GM19238 (cell line): Measurements from ENCODE around the gene ADAMTS3.
"Not testable (repeated sequence)": the region's sequence is repeated elsewhere in the genome, so short reads cannot be mapped to it uniquely, and the experiment has no call there.

ENCODE experiments used
- DNase-seq: peaks from one replicate; pipeline ENCODE4 v3.0.0; 2011; ENCODE audit warnings: low spot score; ENCODE audit not compliant: insufficient read length

The ADAMTS3 gene

GRCh38 chr4:72473434-72473900 is 95.6 kb downstream of the ADAMTS3 start:
- no peak for DNase-seq

DNA sequence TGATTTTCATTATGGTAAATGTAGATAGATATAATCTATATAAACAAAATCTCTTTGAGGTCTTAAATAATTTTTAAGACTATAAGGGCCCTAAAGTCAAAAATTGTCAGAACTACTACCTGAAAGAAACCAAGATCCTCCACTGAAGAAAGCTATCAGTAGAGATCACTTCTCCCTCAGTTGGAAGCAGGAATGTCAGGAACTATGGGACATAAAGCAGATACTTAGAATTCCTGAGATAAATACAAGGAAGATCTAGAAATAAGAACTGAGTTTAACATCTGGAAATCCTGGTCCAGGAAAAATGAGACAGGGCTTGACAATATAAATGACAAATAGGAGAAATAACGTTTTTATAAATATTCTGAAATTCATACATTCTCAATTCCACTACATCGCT is 97.2 kb downstream of the ADAMTS3 start:
- no peak for DNase-seq

DNA sequence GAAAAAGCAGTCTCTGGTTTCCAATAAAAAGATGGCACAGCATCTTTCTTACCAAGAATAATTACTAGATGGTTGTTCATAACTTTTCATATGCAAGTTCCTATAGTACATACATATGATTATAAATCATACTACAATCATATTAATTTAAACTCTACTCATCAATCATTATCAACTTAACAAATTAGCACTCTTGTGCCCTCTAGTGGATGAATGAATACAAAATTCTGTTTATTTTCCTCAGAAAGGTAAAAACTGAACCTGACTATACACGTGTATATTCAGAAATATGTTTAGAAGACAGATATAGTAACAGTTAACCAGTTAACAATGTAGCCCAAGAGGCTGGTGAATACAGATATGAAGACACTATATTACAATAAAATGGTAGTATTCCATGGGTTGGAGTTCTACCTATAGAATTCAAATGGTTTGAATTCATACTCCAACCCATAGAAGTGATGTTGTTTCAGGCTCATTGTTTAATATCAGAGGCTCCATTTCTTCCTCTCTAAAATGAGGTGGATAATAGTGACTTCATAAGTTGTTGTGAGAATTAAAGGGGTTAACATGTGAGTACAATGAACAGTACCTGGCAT is 100.0 kb downstream of the ADAMTS3 start:
- DNase-seq: no peak

- no peak for DNase-seq
These were observed 101.4 kb downstream of the ADAMTS3 start for GRCh38 chr4:72467633-72468032.

DNA sequence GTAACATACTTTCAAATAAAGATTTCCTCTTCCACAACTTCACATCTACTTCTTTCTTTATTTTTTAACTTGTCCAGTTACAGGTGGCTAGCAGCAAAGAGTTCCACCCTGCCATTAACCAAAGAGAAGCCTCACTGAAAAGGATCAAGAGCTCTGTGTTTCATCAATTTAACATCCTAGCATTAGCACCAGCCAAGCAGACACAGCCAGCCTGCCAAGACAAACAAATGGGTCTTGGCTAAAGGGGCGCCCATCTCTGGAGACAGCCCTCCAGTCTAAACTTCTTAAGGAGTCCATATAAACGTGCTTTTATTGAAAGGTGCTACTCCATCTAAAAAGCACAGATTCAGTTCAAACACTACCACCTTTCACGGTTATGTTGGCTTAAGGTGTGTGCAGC is 105.3 kb downstream of the ADAMTS3 start:
- no peak for DNase-seq

DNA sequence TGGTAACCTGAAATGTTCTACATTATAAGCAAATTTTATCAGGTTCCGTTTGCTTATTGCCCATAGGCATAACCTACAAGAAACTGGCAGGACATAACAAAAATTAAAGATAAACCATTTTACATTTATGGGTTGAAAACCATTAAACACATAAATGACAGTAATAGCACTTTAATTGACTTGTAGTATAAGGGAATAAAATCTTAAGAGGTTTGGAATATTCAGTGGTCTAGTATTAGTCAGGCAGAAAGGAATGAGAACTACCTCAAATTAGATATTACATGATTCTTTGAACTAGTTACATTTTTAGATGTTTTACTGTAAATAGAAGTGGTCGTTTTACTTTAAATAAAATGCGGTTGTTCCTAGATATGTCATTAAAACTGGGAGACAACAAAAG is 111.9 kb downstream of the ADAMTS3 start:
- DNase-seq: no peak

DNA sequence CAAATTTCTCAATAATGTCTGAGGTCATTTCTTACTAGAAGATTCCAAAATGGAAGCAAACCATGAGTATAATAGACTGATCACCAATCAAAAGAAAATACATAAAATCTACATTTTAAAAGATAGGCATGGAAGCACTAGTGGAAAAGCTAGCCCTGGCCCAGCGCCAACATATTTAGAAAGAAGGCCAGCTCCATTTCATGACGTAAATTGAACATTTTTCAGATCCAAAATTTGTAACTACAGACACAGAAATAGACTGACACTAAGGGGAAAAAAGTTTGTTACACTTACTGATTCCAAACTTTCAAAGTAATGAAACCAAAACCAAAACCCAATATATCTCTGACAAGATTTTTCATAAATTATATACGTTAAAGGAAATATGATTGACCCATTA is 117.7 kb downstream of the ADAMTS3 start:
- DNase-seq: no peak

DNA sequence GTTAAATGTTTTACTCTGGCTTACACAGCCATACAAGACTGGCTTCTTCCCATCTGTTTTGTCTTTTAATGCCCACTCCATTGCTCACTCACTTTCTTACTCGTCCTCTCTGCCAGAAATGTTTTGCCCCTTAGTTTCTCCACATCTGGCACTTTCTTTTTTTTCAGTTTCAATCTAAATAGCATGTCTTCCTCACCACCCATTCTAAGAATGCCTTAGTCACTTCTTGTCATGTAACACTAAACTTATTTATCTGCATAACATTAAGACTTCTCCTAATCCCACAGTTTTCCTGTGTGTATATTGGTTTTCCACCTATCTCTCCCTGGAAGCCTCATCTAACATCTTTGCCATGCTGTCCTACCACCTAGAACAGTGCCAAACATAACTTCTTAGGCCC is 119.3 kb downstream of the ADAMTS3 start:
- DNase-seq: no peak

DNA sequence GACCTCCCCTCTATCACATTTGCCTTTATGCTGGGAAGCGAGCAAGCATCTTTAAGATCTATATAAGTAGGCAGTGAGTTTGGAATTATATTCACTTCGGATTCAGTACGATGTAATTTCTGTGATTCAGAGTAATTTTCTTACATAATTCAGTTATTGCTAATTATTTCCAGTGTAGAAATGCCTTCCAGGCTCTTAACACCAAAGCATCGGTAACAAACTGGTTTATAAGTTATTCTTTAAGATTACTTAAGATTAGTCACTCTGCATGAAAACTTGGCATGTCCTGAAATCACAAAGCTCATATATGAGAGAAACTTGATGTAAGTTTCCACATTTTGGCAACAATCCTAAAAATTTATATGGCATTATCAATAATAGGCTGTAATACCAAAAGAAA is 120.8 kb downstream of the ADAMTS3 start:
- DNase-seq: no peak

- no peak for DNase-seq
These were observed 122.5 kb downstream of the ADAMTS3 start for GRCh38 chr4:72446353-72447055.

- no peak for DNase-seq
These were observed 124.9 kb downstream of the ADAMTS3 start for GRCh38 chr4:72444092-72444491.

DNA sequence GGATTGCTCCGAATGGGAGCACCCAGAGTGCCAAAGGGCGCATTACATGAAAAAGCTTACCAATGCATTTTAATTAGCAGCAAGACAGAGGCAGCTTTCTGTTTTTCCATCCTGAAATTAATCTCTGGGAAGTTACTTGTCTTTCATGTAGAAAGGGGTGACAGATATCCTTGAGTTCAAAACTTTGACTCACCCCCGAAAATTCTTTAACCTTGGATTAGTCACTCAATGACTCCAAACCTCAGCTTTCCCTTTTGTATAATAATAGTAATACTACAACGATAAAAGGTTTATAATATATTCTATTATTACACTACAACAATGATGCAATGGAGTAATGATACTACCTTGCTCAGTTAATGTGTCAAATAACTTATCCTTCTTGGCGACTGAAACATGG is 126.3 kb downstream of the ADAMTS3 start:
- DNase-seq: no peak

DNA sequence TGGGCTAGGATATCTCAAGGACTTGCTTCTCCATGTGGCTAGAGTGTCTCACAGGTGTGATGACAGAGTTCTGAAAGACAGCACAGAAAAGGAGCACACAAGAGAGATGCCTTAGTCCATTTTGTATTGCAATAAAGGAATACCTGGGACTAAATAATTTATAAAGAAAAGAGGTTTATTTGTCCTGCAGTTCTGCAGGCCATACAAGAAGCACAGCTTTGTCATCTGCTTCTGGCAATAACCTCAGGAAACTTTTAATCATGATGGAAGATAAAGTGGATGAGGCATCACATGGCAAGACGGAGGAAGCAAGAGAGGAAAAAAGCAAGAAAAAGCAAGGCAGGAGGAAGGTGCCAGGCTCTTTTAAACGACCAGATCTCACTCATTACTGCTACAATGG is 126.9 kb downstream of the ADAMTS3 start:
- DNase-seq: no peak

- no peak for DNase-seq
These were observed 128.6 kb downstream of the ADAMTS3 start for GRCh38 chr4:72440386-72440785.

- DNase-seq: no peak
These were observed 136.0 kb downstream of the ADAMTS3 start for GRCh38 chr4:72432975-72433374.

GRCh38 chr4:72432282-72432681 is 136.7 kb downstream of the ADAMTS3 start:
- DNase-seq: no peak

DNA sequence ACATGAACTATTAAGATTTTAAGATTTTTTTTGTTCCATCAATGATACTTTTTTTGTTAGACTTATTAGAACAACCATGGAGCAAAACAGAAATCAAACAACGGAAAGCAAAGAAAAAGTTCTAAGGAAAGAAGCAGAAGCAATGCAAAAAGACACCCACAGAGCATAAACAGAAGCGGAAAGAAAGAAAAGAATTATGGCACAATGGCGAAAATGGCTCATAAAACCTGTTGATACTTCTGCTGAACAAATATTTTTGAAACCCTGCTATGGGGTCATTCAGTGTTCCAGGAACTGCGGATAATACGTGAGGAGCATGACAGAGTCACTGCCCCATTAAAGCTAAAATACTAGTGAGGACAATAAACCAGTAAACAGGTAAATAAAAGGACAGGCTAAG is 138.0 kb downstream of the ADAMTS3 start:
- DNase-seq: no peak

- no peak for DNase-seq
These were observed 139.0 kb downstream of the ADAMTS3 start for GRCh38 chr4:72430050-72430449.

- no peak for DNase-seq
These were observed 139.6 kb downstream of the ADAMTS3 start for GRCh38 chr4:72429397-72429889.

GRCh38 chr4:72427057-72427456 is 142.0 kb downstream of the ADAMTS3 start:
- no peak for DNase-seq

DNA sequence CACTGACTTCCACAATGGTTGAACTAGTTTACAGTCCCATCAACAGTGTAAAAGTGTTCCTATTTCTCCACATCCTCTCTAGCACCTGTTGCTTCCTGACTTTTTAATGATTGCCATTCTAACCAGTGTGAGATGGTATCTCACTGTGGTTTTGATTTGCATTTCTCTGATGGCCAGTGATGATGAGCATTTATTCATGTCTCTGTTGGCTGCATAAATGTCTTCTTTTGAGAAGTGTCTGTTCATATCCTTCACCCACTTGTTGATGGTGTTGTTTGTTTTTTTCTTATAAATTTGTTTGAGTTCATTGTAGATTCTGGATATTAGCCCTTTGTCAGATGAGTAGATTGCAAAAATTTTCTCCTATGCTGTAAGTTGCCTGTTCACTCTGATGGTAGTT is 143.1 kb downstream of the ADAMTS3 start:
- not testable (repeated sequence) for DNase-seq

- DNase-seq: no peak
These were observed 145.0 kb downstream of the ADAMTS3 start for GRCh38 chr4:72424006-72424405.

- no peak for DNase-seq
These were observed 146.6 kb downstream of the ADAMTS3 start for GRCh38 chr4:72422416-72422815.
